Pancreas (tissue), 10 donors: ENCODE measurements around the gene POLD3. TPM values are rescaled to one million over a fixed set of nuclear protein-coding genes. Genes with fewer than 3 reads are reported as not detected.
"Not testable (repeated sequence)": the region's sequence is repeated elsewhere in the genome, so short reads cannot be mapped to it uniquely, and the experiment has no call there.

Experiments
- ATAC-seq, 4 donors: fragments of 200-7000 bp; cut with Tn5 transposase; one replicate each; pipeline versions ENCODE4 v1.8.0 to v1.9.1; 2020; ENCODE audit warnings: mild to moderate bottlenecking in 4 of 4, moderate library complexity in 4 of 4
- DNase-seq, 6 donors: peaks; one replicate each; pipeline ENCODE4 v3.0.0-alpha.2; 2020
- FAIRE-seq: peaks from 2 replicates; lab custom pipeline; 2012; peaks lifted over from hg19 to GRCh38; lab: Jason Lieb, UNC
- H3K27ac ChIP-seq, 4 donors: fragments of 200-600 bp; sonication (generic); 1 replicate in 3 of 4; 2 replicates in 1 of 4; pipeline versions ENCODE4 v1.5.0 to v1.8.0; 2020
- H3K27me3 ChIP-seq, 4 donors: fragments of 200-600 bp; one replicate each; pipeline ENCODE4 v1.8.0; 2021
- H3K36me3 ChIP-seq, 3 donors: fragments of 200-600 bp; sonication (generic) in 1 of 3; one replicate each; pipeline versions ENCODE4 v1.5.0 to v1.8.0; 2020 to 2021
- H3K4me1 ChIP-seq, 3 donors: fragments of 200-600 bp; one replicate each; pipeline ENCODE4 v1.8.0; 2021
- H3K4me3 ChIP-seq, 4 donors: fragments of 200-600 bp; sonication (generic) in 2 of 4; one replicate each; pipeline versions ENCODE4 v1.5.0 to v1.8.0; 2020 to 2021
- H3K9me3 ChIP-seq, 4 donors: fragments of 200-600 bp; one replicate each; pipeline ENCODE4 v1.8.0; 2021
- CTCF ChIP-seq, 4 donors: fragments of 200-600 bp; sonication (generic) in 3 of 4; IDR thresholded peaks; one replicate each; pipeline versions ENCODE4 v1.5.0 to v1.8.0; 2021; ENCODE audit warnings: antibody characterized with exemption in 4 of 4
- WGBS, 2 donors: extraction: QIAGEN DNeasy Blood & Tissue Kit; methylation state at CpG; one replicate each; pipeline ENCODE4 v1.1.7; 2013; 5-methylcytosine and 5-hydroxymethylcytosine counted together
- intact Hi-C, 3 donors: fragments of 100-400 bp; cut with DNase I; formaldehyde crosslinking; loops; one replicate each; pipeline versions ENCODE4 v1.11.1 to v1.14.2; 2022
- polyA plus RNA-seq, 2 donors: library from polyadenylated mRNA; stranded (reverse); fragments of 200-250 nt; gene quantifications; one replicate each; pipeline ENCODE4 v1.2.3, GENCODE V29; 2013
- total RNA-seq, 6 donors: library from RNA; stranded (reverse); fragmentation: NEBNext Ultra II Directional in 4 of 6; extraction: Animal tissue kit (Norgen Biotek cat#: 25700) in 4 of 6; gene quantifications; one replicate each; pipeline versions ENCODE4 v1.2.1 to v1.2.4, GENCODE V29; 2021 to 2023
- donor health status: healthy with polysubstance abuse.
- donor health status: DM: no; HTN: no; CAD: no; lungs with moderate emphysema.
- donor health status: DM: no; HTN: no; CAD: no.
- donor health status: control.
- donor health status: control.
- donor health status: Bipolar disorder and iron deficiency.
- donor health status: DM: yes; HTN: yes; CAD: no.
- donor health status: DM: no; HTN: no; CAD: no.
- donor health status: DM: no; HTN: no; CAD: no.
- donor health status: DM: yes; HTN: yes; CAD: no.

POLD3 gene
- total and polyA plus RNA-seq, 8 donors: 7.2 to 14.0 (median 9.6) TPM

- Histone ChIP-seq H3K27me3 (no peaks in the 10 kb centered on the region), H3K27ac (peak overlapping the region in 1 of 4 donors; percentile 53), H3K4me1 (peaks cover 20 to 42% (median 37%) of the 10 kb centered on the region in 3 donors), H3K36me3 (no peaks in the 10 kb centered on the region), H3K4me3 (no peak overlapping the region), H3K9me3 (no peaks in the 10 kb centered on the region)
- FAIRE-seq: no peak
- peak in 3 of 4 donors; percentile 47 to 50 (median 50) for ATAC-seq
- intact Hi-C loops: loop anchor here in 1 of 3 donors (10.0 kb wide), 1 partner anchor 323 kb away; no protein-coding TSS in a partner anchor
- no peak for TF ChIP-seq CTCF (IDR thresholded peaks at IDR 0.05)
- 72 to 78% methylated on average over 6 of the region's 6 CpGs for WGBS, 2 donors
- peak in 2 of 6 donors; percentile 43 to 53 for DNase-seq
Measured at GRCh38 chr11:74577624-74578396, 14.6 kb upstream of the POLD3 start.

- H3K27me3 ChIP-seq: no peaks in the 10 kb centered on the region
- DNase-seq (no peak), ATAC-seq (no peak), FAIRE-seq (no peak)
- peak overlapping the region in 1 of 4 donors; percentile 6 for H3K27ac ChIP-seq
- WGBS, 2 donors: 67 to 70% methylated on average over 6 of the region's 6 CpGs
- intact Hi-C loops: loop anchor here in 1 of 3 donors (10.0 kb wide), 1 partner anchor 325 kb away; no protein-coding TSS in a partner anchor
- peaks cover 20 to 45% (median 42%) of the 10 kb centered on the region in 3 donors for H3K4me1 ChIP-seq
- TF ChIP-seq CTCF (IDR thresholded peaks at IDR 0.05): no peak
- no peaks in the 10 kb centered on the region for H3K9me3 ChIP-seq
- no peak overlapping the region for H3K4me3 ChIP-seq
- H3K36me3 ChIP-seq: no peaks in the 10 kb centered on the region
Measured at GRCh38 chr11:74579577-74580270, 12.7 kb upstream of the POLD3 start.

DNA sequence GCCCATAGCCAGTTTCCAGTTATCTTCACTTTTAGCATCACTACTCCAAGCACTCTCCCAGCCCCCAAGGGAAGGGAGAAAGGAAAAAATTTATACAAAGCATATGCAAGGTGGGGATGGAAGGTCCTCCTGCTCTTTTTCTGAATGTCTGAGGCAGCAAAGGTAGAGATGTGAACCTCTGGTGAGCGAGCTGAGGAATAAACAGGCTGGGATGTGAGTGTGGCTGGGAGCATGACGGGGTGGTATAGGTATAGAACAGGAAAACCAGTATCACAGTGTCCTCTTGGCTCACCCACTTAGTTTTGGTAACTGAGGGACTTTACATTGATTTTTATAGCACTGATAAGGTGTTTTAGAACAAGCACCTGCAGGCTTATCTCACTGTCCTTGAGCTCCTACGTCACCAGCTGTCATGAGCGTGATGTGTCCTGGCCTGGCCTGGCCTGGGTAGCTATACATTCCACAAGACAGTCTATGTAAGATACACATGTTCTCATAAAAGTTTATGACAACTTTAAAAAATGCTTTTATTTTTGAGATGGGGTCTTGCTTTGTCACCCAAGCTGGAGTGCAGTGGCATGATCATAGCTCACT is 10.3 kb upstream of the POLD3 start:
- ATAC-seq (peak; percentile 84 to 91 (median 88)), DNase-seq (peak in 5 of 6 donors; percentile 70 to 86 (median 78))
- H3K27ac ChIP-seq: peak overlapping the region; percentile 36 to 66 (median 52)

DNA sequence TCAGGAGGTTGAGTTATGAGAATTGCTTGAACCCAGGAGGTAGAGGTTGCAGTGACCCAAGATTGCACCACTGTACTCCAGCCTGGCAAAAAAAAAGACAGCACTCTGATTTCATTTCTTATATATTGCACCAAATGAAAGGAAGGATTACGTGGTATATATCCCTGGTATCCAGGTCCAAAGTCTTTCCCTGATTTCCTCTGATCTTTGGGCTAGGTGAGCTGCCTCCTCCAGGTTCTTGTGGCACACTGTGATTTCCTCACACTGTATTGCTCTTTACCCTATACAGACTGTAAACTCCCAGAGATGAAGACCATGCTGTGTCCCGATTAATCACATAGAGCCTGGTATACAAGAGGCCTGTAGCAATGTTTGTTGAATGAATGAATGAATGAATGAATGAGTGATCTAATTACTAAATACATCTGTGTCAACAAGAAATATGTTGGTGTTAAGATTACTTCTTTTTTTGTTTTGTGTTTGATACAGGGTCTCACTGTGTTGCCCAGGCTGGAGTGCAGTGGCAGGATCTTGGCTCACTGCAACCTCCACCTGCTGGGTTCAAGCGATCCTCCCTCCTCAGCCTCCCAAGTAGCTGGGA is 9.3 kb upstream of the POLD3 start:
- no peaks in the 10 kb centered on the region for H3K27me3 ChIP-seq
- H3K9me3 ChIP-seq: no peaks in the 10 kb centered on the region
- intact Hi-C loops: no loop called here
- TF ChIP-seq CTCF (IDR thresholded peaks at IDR 0.05): no peak
- H3K4me1 ChIP-seq: peaks cover 20 to 58% (median 48%) of the 10 kb centered on the region in 3 donors
- H3K27ac ChIP-seq: peak overlapping the region in 1 of 4 donors; percentile 66
- H3K4me3 ChIP-seq: no peak overlapping the region
- no peak for DNase-seq
- no peaks in the 10 kb centered on the region for H3K36me3 ChIP-seq
- FAIRE-seq: no peak
- no peak for ATAC-seq
- 76 to 79% methylated on average over 3 of the region's 3 CpGs for WGBS, 2 donors

More for the DNA sequence above, 10.3 kb upstream of the POLD3 start:
- Histone ChIP-seq H3K4me3 (no peak overlapping the region), H3K36me3 (no peaks in the 10 kb centered on the region), H3K27me3 (no peaks in the 10 kb centered on the region), H3K4me1 (peaks cover 20 to 52% (median 52%) of the 10 kb centered on the region in 3 donors), H3K9me3 (no peaks in the 10 kb centered on the region)
- no peak for TF ChIP-seq CTCF (IDR thresholded peaks at IDR 0.05)
- intact Hi-C loops: no loop called here
- no peak for FAIRE-seq
- WGBS, 2 donors: 14 to 29% methylated on average over 4 of the region's 4 CpGs

GRCh38 chr11:74590492-74590891 is 1.9 kb upstream of the POLD3 start:
- peaks cover 0 to 23% (median 20%) of the 10 kb centered on the region in 3 donors for H3K4me1 ChIP-seq
- DNase-seq, H3K27ac ChIP-seq, H3K4me3 ChIP-seq, intact Hi-C loops, ATAC-seq, H3K27me3 ChIP-seq, FAIRE-seq, H3K36me3 ChIP-seq, H3K9me3 ChIP-seq: not testable (repeated sequence)
- WGBS, 2 donors: 92 to 93% methylated on average over 7 of the region's 7 CpGs
